Small intestine (tissue), 7 donors: Measurements from ENCODE around the gene KRTAP5-1. TPM values are rescaled to one million over a fixed set of nuclear protein-coding genes. Genes with fewer than 3 reads are reported as not detected.

Source experiments
- DNase-seq, 2 donors: peaks; one replicate each; pipeline versions ENCODE4 v3.0.0 to v3.0.0-alpha.2; 2013
- FAIRE-seq: peaks from 2 replicates; lab custom pipeline; 2012; peaks lifted over from hg19 to GRCh38; lab: Jason Lieb, UNC
- H3K27ac ChIP-seq, 3 donors: one replicate each; pipeline ENCODE4 v1.5.1; 2013; ENCODE audit warnings: low read length in 2 of 3, mild to moderate bottlenecking in 2 of 3, control low read depth in 1 of 3, inconsistent platforms in 1 of 3, low read depth in 1 of 3, moderate library complexity in 1 of 3
- H3K27me3 ChIP-seq, 3 donors: one replicate each; pipeline ENCODE4 v1.6.1; 2013; ENCODE audit warnings: low read length in 3 of 3, inconsistent platforms in 1 of 3; ENCODE audit not compliant: control insufficient read depth in 3 of 3, insufficient read depth in 3 of 3
- H3K36me3 ChIP-seq, 3 donors: one replicate each; pipeline ENCODE4 v1.6.1; 2013; ENCODE audit warnings: low read length in 3 of 3, inconsistent platforms in 1 of 3, low read depth in 1 of 3, mild to moderate bottlenecking in 1 of 3, moderate library complexity in 1 of 3; ENCODE audit not compliant: control insufficient read depth in 3 of 3, insufficient read depth in 2 of 3
- H3K4me1 ChIP-seq, 3 donors: one replicate each; pipeline ENCODE4 v1.6.1; 2013; ENCODE audit warnings: low read length in 2 of 3, inconsistent platforms in 1 of 3, low read depth in 1 of 3, mild to moderate bottlenecking in 1 of 3, moderate library complexity in 1 of 3; ENCODE audit not compliant: control insufficient read depth in 3 of 3, insufficient read depth in 2 of 3
- H3K4me3 ChIP-seq, 3 donors: one replicate each; pipeline ENCODE4 v1.5.1; 2013; ENCODE audit warnings: low read length in 3 of 3, control low read depth in 1 of 3, inconsistent platforms in 1 of 3, low read depth in 1 of 3, mild to moderate bottlenecking in 1 of 3, moderate library complexity in 1 of 3
- H3K9me3 ChIP-seq, 2 donors: one replicate each; pipeline ENCODE4 v1.6.1; 2013; ENCODE audit warnings: low read depth in 1 of 2, low read length in 1 of 2; ENCODE audit not compliant: control insufficient read depth in 2 of 2, insufficient read depth in 1 of 2
- WGBS, 3 donors: extraction: QIAGEN DNeasy Blood & Tissue Kit; methylation state at CpG; one replicate each; pipeline ENCODE4 v1.1.7; 2013; 5-methylcytosine and 5-hydroxymethylcytosine counted together
- polyA plus RNA-seq, 4 donors: library from polyadenylated mRNA; stranded (reverse) in 3 of 4; unstranded in 1 of 4; fragments of 200-250 nt in 3 of 4; fragments of 120-200 nt in 1 of 4; gene quantifications; one replicate each; pipeline versions ENCODE4 v1.2.1 to v1.2.3, GENCODE V29; 2013
- donor health status: healthy with polysubstance abuse.
- donor health status: control.
- donor health status: control.
- donor health status: Bipolar disorder and iron deficiency.
- donor health status: healthy.

The KRTAP5-1 gene
- polyA plus RNA-seq, 4 donors, result 2.0 TPM; not detected in 3

GRCh38 chr11:1569251-1569780 lies 15.8 kb downstream of the KRTAP5-1 start:
- Histone ChIP-seq H3K27me3 (peaks cover 0 to 14% (median 0%) of the 10 kb centered on the region in 3 donors), H3K4me3 (no peak overlapping the region), H3K36me3 (peaks cover 0 to 52% (median 0%) of the 10 kb centered on the region in 3 donors), H3K4me1 (peaks cover 0 to 80% (median 1%) of the 10 kb centered on the region in 3 donors), H3K9me3 (no peaks in the 10 kb centered on the region), H3K27ac (peak overlapping the region in 1 of 3 donors; percentile 94)
- no peak for FAIRE-seq
- peak; percentile 84 to 91 for DNase-seq
- WGBS, 3 donors, result 17 to 56% (median 30%) methylated on average over 14 of the region's 14 CpGs

GRCh38 chr11:1568441-1568911 lies 16.6 kb downstream of the KRTAP5-1 start:
- H3K4me1 ChIP-seq, result peaks cover 0 to 78% (median 0%) of the 10 kb centered on the region in 3 donors

GRCh38 chr11:1567721-1568100 lies 17.4 kb downstream of the KRTAP5-1 start:
- no peak for DNase-seq
- peaks cover 0 to 68% (median 0%) of the 10 kb centered on the region in 3 donors for H3K36me3 ChIP-seq
- 66 to 71% (median 67%) methylated on average over 7 of the region's 7 CpGs for WGBS, 3 donors
- FAIRE-seq, result no peak
- H3K4me1 ChIP-seq, result peaks cover 0 to 76% (median 0%) of the 10 kb centered on the region in 3 donors
- H3K4me3 ChIP-seq, result no peak overlapping the region
- H3K9me3 ChIP-seq, result no peaks in the 10 kb centered on the region
- H3K27ac ChIP-seq, result peak overlapping the region in 1 of 3 donors; percentile 68
- no peaks in the 10 kb centered on the region for H3K27me3 ChIP-seq

More at GRCh38 chr11:1568441-1568911, 16.6 kb downstream of the KRTAP5-1 start:
- DNase-seq, result no peak
- peak overlapping the region in 2 of 3 donors; percentile 30 to 94 for H3K27ac ChIP-seq
- H3K4me3 ChIP-seq, result no peak overlapping the region
- peaks cover 0 to 60% (median 0%) of the 10 kb centered on the region in 3 donors for H3K36me3 ChIP-seq
- H3K27me3 ChIP-seq, result peaks cover 0 to 7% (median 0%) of the 10 kb centered on the region in 3 donors
- no peak for FAIRE-seq
- no peaks in the 10 kb centered on the region for H3K9me3 ChIP-seq
- 55 to 66% (median 65%) methylated on average over 11 to 13 of the region's 13 CpGs for WGBS, 3 donors

GRCh38 chr11:1567052-1567720 lies 17.9 kb downstream of the KRTAP5-1 start:
- WGBS, 3 donors, result 30 to 59% (median 44%) methylated on average over 12 to 13 of the region's 13 CpGs
- FAIRE-seq, result no peak
- Histone ChIP-seq H3K27ac (peak overlapping the region in 1 of 3 donors; percentile 68), H3K4me3 (no peak overlapping the region), H3K9me3 (no peaks in the 10 kb centered on the region), H3K27me3 (no peaks in the 10 kb centered on the region), H3K4me1 (peaks cover 0 to 81% (median 0%) of the 10 kb centered on the region in 3 donors), H3K36me3 (peaks cover 0 to 73% (median 0%) of the 10 kb centered on the region in 3 donors)
- DNase-seq, result peak in 1 of 2 donors; percentile 69

GRCh38 chr11:1566381-1567051 lies 18.6 kb downstream of the KRTAP5-1 start:
- Histone ChIP-seq H3K9me3 (no peaks in the 10 kb centered on the region), H3K36me3 (peaks cover 0 to 79% (median 0%) of the 10 kb centered on the region in 3 donors), H3K27me3 (no peaks in the 10 kb centered on the region), H3K27ac (peak overlapping the region in 1 of 3 donors; percentile 68), H3K4me1 (peaks cover 0 to 88% (median 0%) of the 10 kb centered on the region in 3 donors), H3K4me3 (no peak overlapping the region)
- FAIRE-seq (no peak), DNase-seq (no peak)
- WGBS, 3 donors, result 49 to 69% (median 59%) methylated on average over 19 to 20 of the region's 20 CpGs

- H3K36me3 ChIP-seq, result peaks cover 0 to 86% (median 0%) of the 10 kb centered on the region in 3 donors
- no peak overlapping the region for H3K27ac ChIP-seq
- DNase-seq (no peak), FAIRE-seq (no peak)
- H3K4me1 ChIP-seq, result peaks cover 0 to 93% (median 0%) of the 10 kb centered on the region in 3 donors
- no peak overlapping the region for H3K4me3 ChIP-seq
- WGBS, 3 donors, result 82 to 96% (median 84%) methylated on average over 4 to 5 of the region's 5 CpGs
- no peaks in the 10 kb centered on the region for H3K9me3 ChIP-seq
- no peaks in the 10 kb centered on the region for H3K27me3 ChIP-seq
Observed at GRCh38 chr11:1565904-1566247, 19.2 kb downstream of the KRTAP5-1 start.

- peaks cover 0 to 93% (median 0%) of the 10 kb centered on the region in 3 donors for H3K4me1 ChIP-seq
- 77 to 81% (median 80%) methylated on average over 28 of the region's 28 CpGs for WGBS, 3 donors
- FAIRE-seq, result no peak
Observed at GRCh38 chr11:1565173-1565903, 19.7 kb downstream of the KRTAP5-1 start.

More at GRCh38 chr11:1565173-1565903, 19.7 kb downstream of the KRTAP5-1 start:
- no peak for DNase-seq
- Histone ChIP-seq H3K27me3 (no peaks in the 10 kb centered on the region), H3K36me3 (peaks cover 0 to 91% (median 0%) of the 10 kb centered on the region in 3 donors), H3K9me3 (no peaks in the 10 kb centered on the region), H3K27ac (peak overlapping the region in 1 of 3 donors; percentile 63), H3K4me3 (no peak overlapping the region)
